AG09319 (cell line): ENCODE data around the gene NCBP3.

ENCODE experiments used
- DNase-seq: peaks from one replicate; pipeline ENCODE4 v3.0.0-alpha.2; 2010; ENCODE audit warnings: low read depth; ENCODE audit errors: extremely low read depth
- CTCF ChIP-seq: IDR thresholded peaks from 2 replicates; pipeline ENCODE4 v1.5.1; 2011; ENCODE audit warnings: low read depth, mild to moderate bottlenecking, inconsistent platforms, low read length, moderate library complexity

NCBP3 gene

GRCh38 chr17:3810019-3810418 lies 36.0 kb downstream of the NCBP3 start:
- no peak for TF ChIP-seq CTCF
- no peak for DNase-seq

- no peak for TF ChIP-seq CTCF
These were observed 36.9 kb downstream of the NCBP3 start for GRCh38 chr17:3809135-3809534.

GRCh38 chr17:3808701-3809100 lies 37.3 kb downstream of the NCBP3 start:
- no peak for TF ChIP-seq CTCF
- DNase-seq: no peak

More at GRCh38 chr17:3809135-3809534, 36.9 kb downstream of the NCBP3 start:
- no peak for DNase-seq

GRCh38 chr17:3805581-3805980 lies 40.5 kb downstream of the NCBP3 start:
- no peak for TF ChIP-seq CTCF
- DNase-seq: no peak

- no peak for DNase-seq
- TF ChIP-seq CTCF: no peak
These were observed 41.5 kb downstream of the NCBP3 start for GRCh38 chr17:3804503-3804931.

GRCh38 chr17:3803308-3803640 lies 42.8 kb downstream of the NCBP3 start:
- no peak for DNase-seq
- TF ChIP-seq CTCF: no peak

- peak; percentile 56 for DNase-seq
- no peak for TF ChIP-seq CTCF
These were observed 43.4 kb downstream of the NCBP3 start for GRCh38 chr17:3802461-3803307.
